Uterus (tissue), 2 donors: ENCODE measurements around the gene DNM2.

Experiments used
- CTCF ChIP-seq, 4 experiments: fragments of 200-600 bp in 2 of 4; fragments of 450-650 bp in 2 of 4; sonication (generic) in 2 of 4; IDR thresholded peaks; one replicate each; pipeline ENCODE4 v1.5.1; 2016 to 2019; ENCODE audit warnings: antibody characterized with exemption in 4 of 4, mild to moderate bottlenecking in 2 of 4, moderate library complexity in 1 of 4
- POLR2A ChIP-seq, 2 donors: fragments of 450-650 bp; IDR thresholded peaks; one replicate each; pipeline ENCODE4 v1.6.1; 2016; ENCODE audit warnings: antibody characterized with exemption in 2 of 2, mild to moderate bottlenecking in 1 of 2, moderate library complexity in 1 of 2

GRCh38 chr19:10870501-10870954 lies 152.6 kb downstream of the DNM2 start:
- TF ChIP-seq POLR2A (IDR thresholded peaks at IDR 0.05) (no peak), CTCF (IDR thresholded peaks at IDR 0.05) (no peak)
